Suprapubic skin (tissue), 4 donors: ENCODE measurements around the gene PSMD7.

Source experiments
- EP300 ChIP-seq: sonication (generic); formaldehyde crosslinking; IDR thresholded peaks from one replicate; pipeline ENCODE4 v1.6.1; 2017; ENCODE audit warnings: antibody characterized with exemption
- POLR2A ChIP-seq, 2 donors: fragments of 450-650 bp; IDR thresholded peaks; one replicate each; pipeline ENCODE4 v1.6.1; 2017; ENCODE audit warnings: antibody characterized with exemption in 2 of 2, mild to moderate bottlenecking in 2 of 2, moderate library complexity in 2 of 2
- POLR2AphosphoS5 ChIP-seq, 3 donors: sonication (generic); formaldehyde crosslinking; IDR thresholded peaks; one replicate each; pipeline ENCODE4 v1.6.1; 2017; ENCODE audit warnings: antibody characterized with exemption in 3 of 3
- TF ChIP-seq, protein P1 (sequence below), 2 donors: fragments of 200-600 bp in 1 of 2; fragments of 450-650 bp in 1 of 2; sonication (generic) in 1 of 2; IDR thresholded peaks; one replicate each; pipeline ENCODE4 v1.5.1; 2016 to 2019; ENCODE audit warnings: antibody characterized with exemption in 2 of 2, mild to moderate bottlenecking in 1 of 2, moderate library complexity in 1 of 2

DNA sequence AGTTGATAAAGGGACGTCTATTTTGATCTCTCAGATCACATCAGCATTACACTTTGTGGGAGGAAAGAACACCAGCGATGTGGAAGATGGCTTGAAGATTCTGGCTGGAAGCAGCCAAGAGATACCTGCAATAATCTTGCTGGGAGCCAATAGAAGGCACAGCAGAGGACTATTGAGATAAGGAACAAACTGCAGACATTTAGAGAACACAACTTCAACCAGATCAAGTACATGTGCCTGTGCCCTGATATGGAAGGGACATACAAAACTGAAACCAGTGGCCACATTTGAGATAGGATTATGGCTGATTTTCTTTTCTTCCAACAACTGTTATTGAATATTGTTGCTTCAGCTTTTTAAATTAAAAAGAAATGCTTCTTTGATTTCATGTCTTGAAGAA lies 18.6 kb upstream of the PSMD7 start:
- TF ChIP-seq, protein P1, sequence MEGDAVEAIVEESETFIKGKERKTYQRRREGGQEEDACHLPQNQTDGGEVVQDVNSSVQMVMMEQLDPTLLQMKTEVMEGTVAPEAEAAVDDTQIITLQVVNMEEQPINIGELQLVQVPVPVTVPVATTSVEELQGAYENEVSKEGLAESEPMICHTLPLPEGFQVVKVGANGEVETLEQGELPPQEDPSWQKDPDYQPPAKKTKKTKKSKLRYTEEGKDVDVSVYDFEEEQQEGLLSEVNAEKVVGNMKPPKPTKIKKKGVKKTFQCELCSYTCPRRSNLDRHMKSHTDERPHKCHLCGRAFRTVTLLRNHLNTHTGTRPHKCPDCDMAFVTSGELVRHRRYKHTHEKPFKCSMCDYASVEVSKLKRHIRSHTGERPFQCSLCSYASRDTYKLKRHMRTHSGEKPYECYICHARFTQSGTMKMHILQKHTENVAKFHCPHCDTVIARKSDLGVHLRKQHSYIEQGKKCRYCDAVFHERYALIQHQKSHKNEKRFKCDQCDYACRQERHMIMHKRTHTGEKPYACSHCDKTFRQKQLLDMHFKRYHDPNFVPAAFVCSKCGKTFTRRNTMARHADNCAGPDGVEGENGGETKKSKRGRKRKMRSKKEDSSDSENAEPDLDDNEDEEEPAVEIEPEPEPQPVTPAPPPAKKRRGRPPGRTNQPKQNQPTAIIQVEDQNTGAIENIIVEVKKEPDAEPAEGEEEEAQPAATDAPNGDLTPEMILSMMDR (IDR thresholded peaks at IDR 0.05) = no peak
- TF ChIP-seq EP300 (no peak), POLR2A (IDR thresholded peaks at IDR 0.05) (no peak), POLR2AphosphoS5 (IDR thresholded peaks at IDR 0.05) (no peak)
